GM18508 (cell line): Measurements from ENCODE around the gene SFXN5.
"Not testable (repeated sequence)": the region's sequence is repeated elsewhere in the genome, so short reads cannot be mapped to it uniquely, and the experiment has no call there.

Source experiments
- ATAC-seq: cut with Tn5 transposase; IDR thresholded peaks from one replicate; pipeline ENCODE4 v1.9.1; 2021; ENCODE audit warnings: moderate number of reproducible peaks; ENCODE audit not compliant: insufficient read depth, unreplicated experiment

The SFXN5 gene

DNA sequence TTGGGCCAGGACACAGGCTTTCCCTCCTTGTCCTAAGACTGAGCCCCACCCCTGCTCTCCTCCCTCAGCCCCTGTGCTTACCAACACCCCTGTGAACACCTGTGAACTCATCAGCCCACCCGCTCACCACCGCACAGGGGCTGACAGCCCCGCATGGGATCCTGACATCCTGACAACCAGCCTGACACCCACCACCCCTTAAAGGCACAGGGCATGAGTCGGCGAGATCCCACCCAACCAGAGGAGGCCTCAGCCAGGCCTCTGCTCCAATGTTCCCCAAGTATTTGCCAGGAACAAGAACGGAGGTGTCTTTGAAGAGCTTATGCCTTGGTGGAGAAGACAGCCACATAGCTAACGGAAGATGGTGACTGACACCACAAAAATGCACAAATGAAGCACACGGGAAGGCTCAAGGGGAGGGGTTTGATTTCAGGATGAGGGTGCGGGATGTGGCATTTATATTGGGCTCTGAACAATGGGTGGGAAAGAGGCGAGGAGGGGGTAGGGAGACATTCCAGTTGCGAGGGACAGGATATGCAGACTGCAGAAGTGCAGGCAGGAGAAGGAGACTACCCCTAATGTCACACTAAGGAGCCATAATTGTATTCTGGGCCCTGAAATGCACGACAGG is 30.2 kb upstream of the SFXN5 start:
- no peak for ATAC-seq

GRCh38 chr2:73100956-73101355 is 29.4 kb upstream of the SFXN5 start:
- ATAC-seq, result no peak

DNA sequence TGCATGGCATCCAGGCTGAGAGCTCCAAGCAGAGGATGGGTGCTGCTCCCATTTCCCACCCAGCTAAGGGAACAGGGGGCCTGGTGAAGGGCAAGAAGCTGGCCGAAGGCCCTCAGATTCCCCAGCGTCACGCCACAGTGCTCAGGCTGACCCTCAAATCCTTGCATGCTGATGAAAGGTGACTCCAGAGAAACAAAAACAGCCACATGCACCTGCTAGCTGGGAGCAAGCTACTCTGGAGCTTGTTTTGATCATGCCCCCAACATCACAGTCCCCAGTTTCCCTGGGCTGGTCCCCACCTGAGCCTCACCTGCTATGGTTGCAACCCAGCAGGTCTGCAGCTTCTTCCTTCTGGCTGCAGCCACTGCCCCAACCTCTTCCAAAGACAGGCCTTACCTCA is 28.0 kb upstream of the SFXN5 start:
- ATAC-seq, result no peak

GRCh38 chr2:73095910-73096309 is 24.4 kb upstream of the SFXN5 start:
- no peak for ATAC-seq

GRCh38 chr2:73093601-73094218 is 22.2 kb upstream of the SFXN5 start:
- not testable (repeated sequence) for ATAC-seq

GRCh38 chr2:73092146-73092783 is 20.8 kb upstream of the SFXN5 start:
- ATAC-seq, result no peak

DNA sequence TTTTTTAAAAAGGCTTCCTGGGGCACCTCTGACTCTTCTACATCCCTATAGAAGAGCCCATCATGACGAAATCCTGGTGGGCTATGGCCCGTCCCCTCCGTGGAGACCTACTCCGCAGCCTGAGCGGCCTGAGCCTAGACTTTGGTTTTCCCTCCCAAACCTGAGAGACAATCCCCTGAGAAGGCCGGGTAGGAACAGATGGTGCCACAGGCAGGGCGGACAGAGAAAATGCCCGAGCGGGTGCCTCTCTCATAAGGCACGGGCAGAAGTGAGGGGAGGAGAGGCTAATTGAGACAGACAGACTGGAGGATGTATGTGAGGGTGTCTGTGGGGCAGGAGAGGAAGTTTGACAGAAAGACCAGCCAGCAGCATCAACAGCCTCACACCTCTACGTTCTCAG is 20.2 kb upstream of the SFXN5 start:
- no peak for ATAC-seq

DNA sequence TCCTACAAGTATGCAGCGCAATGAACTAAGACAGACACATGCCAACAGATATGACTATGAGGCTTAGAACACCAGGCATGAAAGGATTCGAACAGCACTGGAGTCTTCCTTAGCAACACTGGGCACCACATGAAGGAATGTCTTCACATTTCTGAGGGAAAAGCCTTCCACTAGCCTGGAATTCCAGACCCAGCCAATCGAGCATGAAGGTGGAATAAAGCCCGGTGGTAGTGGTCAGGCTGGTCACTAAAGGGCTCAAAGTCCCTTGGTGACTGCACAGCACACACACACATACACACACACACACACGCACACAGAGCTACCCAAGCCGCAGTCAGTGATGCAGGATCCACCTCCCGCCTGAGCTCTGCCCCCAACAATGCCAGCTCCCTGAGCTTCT is 19.7 kb upstream of the SFXN5 start:
- ATAC-seq, result no peak

GRCh38 chr2:73089270-73090030 is 17.9 kb upstream of the SFXN5 start:
- ATAC-seq, result no peak

DNA sequence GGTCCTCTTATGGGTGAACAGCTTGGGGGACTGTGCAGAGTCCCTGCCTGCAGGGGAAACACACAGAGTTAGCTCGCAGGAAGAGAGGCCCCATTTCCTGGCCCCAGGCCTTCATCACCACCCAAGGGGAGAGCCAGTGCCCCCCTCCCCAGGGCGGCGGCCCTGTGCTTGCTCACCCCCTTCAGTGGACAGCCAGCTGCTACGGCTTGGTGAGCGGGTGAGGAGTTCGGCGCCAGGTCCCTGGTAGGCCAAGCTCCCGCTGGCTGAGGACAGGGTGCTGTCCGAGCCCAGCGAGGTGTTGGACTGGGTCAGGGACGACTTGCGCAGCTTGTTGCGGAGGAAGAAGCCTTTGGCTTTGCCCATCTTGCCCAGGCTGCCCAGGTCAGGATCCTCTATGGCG is 17.2 kb upstream of the SFXN5 start:
- ATAC-seq, result no peak

DNA sequence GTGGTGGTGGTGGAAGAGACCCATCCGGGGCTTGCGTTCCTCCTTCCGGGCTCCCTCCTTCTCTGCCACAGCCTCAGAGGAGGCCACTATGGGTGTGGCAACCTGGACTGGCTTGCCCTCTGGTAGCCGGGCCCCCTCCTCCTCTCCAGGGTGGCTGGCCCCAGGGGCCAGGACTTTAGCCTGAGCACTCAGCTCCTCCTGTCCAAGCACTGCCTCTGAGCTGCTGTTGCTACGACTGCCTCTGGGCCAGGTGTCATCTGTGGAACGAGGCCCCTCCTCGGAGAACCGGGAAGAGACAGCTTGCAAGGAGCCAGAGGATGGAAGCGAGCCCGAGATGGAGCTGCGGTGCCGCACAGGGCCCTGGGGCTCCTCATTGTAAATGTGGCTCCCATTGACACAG is 16.7 kb upstream of the SFXN5 start:
- no peak for ATAC-seq

DNA sequence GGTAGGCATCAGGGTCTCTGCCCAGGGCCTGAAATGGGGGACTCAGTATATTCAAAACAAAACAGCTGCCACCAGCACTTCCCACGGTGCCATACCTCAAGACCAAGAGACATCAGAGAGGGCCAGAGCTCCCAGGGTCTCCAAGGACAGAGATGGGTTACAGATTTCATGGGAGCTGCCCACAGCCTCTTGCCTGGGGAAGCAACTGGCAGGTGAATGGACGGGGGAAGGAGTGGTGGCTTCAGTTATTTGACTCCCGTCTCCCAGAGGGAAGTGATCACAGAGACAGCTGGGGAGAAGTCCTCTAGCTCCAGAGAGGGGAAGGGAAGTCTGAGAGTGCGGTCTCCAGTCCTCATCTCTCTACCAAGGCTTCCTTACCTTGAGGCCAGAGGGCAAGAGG is 15.8 kb upstream of the SFXN5 start:
- ATAC-seq, result no peak

- ATAC-seq, result peak; percentile 73
Measured at GRCh38 chr2:73085691-73086090, 14.2 kb upstream of the SFXN5 start.

DNA sequence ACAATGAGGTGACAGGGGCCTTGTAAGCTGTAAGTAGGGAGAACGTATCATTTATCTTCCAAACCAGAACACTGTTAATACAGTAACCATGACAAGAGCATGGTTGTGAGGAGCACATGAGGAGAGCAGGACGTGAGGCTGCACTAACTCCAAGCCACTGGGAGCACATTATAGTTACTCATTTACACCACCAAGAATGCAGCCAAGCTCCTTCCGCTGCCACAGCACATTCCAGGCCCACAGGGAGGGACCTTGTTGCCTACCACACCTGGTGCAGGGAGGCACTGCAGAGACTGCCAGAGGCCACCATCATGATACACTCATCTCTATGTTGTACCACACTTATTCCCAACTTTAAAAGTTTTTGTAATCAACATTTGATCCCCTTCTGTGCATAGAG is 13.5 kb upstream of the SFXN5 start:
- no peak for ATAC-seq

DNA sequence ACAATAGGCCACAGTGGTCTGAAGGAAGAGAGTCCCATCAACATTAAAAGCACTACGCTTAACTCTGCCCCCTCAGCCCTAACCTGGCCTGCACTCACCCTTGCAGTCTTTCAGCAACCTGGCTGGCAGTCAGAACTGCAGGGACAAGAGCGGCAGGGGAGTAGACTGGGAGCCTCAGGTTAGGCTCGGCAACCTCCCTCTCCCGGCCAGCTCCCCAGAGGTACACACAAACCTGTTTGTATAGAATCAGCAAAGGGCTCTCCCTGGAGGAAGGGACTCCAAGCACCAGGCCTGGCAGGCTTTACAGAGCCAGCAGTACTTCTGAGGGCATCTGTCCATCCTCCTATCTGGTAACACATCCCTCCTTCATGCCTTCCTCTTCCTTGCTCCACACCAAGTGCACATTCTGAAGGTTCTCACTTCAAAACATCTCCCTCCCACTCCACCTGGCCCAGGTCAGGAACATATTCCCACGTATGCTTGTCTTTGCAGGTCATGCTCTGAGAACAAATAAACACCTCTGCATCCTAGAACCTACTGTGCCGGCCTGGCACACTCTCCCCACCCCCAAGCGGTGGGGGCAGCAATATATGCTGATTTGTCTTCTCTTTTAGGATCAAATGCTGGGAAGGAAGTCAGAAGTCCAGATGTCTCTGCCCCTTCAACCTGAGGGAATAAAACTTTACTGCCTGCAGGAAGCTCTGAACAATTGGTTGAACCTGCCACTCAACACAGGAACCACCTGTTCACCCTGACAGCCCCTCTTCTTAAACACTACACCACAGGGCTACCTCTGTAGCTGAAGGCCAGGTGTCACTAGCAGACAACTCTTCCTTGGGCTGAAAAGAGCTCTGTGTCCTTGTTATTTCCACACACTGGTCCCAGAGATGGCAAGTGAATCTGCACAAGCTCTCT is 12.6 kb upstream of the SFXN5 start:
- no peak for ATAC-seq

DNA sequence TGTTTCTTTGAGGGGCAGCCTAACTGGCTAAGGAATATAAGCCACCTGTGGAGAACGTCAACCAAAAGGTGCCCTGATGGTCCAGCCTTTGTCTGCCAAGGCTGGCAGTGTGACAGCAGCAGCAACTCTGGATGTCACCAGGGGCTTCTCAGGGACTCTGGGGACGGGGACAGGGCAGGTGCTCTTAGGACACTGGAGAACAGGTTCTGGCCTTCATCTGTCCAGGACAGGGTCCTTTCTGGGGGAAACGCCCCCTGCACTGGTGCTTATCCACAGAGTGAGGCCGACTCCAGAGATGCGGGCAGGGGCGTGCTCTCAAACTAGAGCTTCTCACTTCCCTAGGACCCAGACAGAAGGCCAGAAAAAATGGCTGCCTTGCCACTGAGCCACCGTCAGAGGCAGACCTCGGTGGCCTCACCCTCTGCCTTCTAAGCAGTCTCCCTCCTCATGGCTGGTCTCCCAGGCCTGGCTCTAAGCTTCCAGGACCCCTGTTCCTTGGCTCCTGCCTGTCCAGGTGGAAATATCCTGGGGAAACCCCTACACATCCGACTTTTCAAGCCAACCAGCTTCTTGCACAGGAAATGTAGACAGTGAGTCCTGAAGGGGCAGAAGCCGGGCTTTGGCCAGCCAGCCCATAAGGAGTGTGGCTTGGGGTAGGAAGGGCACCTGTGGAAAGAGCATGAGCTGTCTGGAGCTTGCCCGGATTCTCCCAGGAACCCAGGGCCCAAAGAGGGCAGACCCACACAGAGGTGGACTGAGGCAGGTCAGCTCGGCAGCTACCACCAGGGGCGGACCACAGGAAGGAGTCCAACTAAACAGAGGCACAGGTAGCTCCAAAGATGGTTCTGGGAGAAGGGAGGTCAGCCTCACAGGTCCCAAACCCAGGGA is 11.3 kb upstream of the SFXN5 start:
- no peak for ATAC-seq

GRCh38 chr2:73081181-73081671 is 9.7 kb upstream of the SFXN5 start:
- no peak for ATAC-seq

DNA sequence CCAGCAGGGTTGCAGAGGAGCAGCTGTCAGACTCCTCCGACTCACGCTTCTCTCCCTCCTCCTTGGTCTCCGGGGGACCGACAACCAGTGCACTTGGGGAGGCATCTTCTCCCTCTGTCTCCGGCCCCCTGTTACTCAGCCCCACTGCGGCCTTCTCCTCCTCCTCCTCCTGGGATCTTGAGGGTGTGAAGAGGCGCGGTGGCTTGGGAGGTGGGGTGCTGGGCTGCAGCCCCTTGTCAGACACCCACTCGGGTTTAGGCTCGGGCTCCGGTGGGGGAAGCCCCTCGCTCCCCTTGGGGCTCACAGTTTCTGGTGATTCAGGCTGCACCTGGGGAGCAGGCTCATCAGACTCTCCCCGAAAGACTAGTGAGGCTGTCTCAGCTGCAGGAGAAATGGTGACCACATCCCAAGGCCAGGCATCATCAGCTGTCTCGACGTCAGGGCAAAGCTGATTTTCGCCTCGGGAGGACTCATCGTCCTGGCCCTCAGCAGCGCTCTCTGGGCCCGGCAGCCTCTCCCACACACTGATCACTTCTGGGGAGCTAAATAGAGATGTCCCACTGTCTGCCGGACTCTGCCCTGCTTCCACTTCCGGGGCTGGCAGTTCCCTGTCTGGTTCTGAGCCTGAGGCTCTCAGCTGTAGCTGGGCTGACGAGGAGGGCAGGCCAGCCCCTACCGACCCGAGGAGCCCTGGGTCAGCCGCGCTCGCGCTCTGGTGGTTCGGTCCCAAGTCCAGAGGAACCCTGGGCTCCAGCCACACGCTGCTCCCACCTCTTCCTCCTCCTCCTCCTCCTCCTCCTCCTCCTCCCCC is 9.0 kb upstream of the SFXN5 start:
- no peak for ATAC-seq
